Keratinocyte (primary cell): ENCODE results near the gene ANKRD55. TPM values are rescaled to one million over a fixed set of nuclear protein-coding genes. Genes with fewer than 3 reads are reported as not detected.

Source experiments
- DNase-seq: peaks from one replicate; pipeline ENCODE4 v3.0.0-alpha.2; 2011; ENCODE audit warnings: low read depth, missing footprints, low spot score
- FAIRE-seq: peaks from 2 replicates; lab custom pipeline; 2011; peaks lifted over from hg19 to GRCh38; lab: Jason Lieb, UNC
- H2AFZ ChIP-seq: 2 replicates; pipeline ENCODE4 v1.6.0; 2012; ENCODE audit warnings: low read length, control low read depth, inconsistent platforms; ENCODE audit not compliant: control insufficient read depth
- H3K27ac ChIP-seq: 2 replicates; pipeline ENCODE4 v1.5.1; 2011; ENCODE audit warnings: low read length; ENCODE audit not compliant: control insufficient read depth, insufficient read depth
- H3K27me3 ChIP-seq: 3 replicates; pipeline ENCODE4 v1.6.0; 2011; ENCODE audit warnings: low read length; ENCODE audit not compliant: control insufficient read depth, insufficient read depth; ENCODE audit errors: extremely low read depth
- H3K36me3 ChIP-seq, 2 experiments: 2 replicates in 1 of 2; 3 replicates in 1 of 2; pipeline ENCODE4 v1.5.1; 2011; ENCODE audit warnings: low read length in 2 of 2, mild to moderate bottlenecking in 1 of 2; ENCODE audit not compliant: control insufficient read depth in 2 of 2, insufficient read depth in 2 of 2; ENCODE audit errors: extremely low read depth in 1 of 2
- H3K4me1 ChIP-seq: 3 replicates; pipeline ENCODE4 v1.5.1; 2011; ENCODE audit warnings: low read length; ENCODE audit not compliant: control insufficient read depth, insufficient read depth; ENCODE audit errors: extremely low read depth
- H3K4me2 ChIP-seq: 3 replicates; pipeline ENCODE4 v1.6.0; 2011; ENCODE audit warnings: low read depth, low read length; ENCODE audit not compliant: control insufficient read depth, insufficient read depth; ENCODE audit errors: extremely low read depth
- H3K4me3 ChIP-seq, 3 experiments: fragments of 200-600 bp in 1 of 3; sonication (generic) in 1 of 3; 2 replicates in 2 of 3; 3 replicates in 1 of 3; pipeline ENCODE4 v1.5.1; 2011 to 2016; ENCODE audit warnings: low read length in 3 of 3, mild to moderate bottlenecking in 3 of 3, control low read depth in 2 of 3, inconsistent platforms in 1 of 3, low read depth in 1 of 3, mixed read lengths in 1 of 3, mixed run types in 1 of 3, moderate library complexity in 1 of 3; ENCODE audit not compliant: control insufficient read depth in 2 of 3, insufficient read depth in 2 of 3; ENCODE audit errors: extremely low read depth in 1 of 3
- H3K79me2 ChIP-seq: 2 replicates; pipeline ENCODE4 v1.6.0; 2012; ENCODE audit warnings: low read length; ENCODE audit not compliant: control insufficient read depth, insufficient read depth
- H3K9ac ChIP-seq: 3 replicates; pipeline ENCODE4 v1.6.0; 2011; ENCODE audit warnings: low read length; ENCODE audit not compliant: control insufficient read depth, insufficient read depth; ENCODE audit errors: extremely low read depth
- H3K9me1 ChIP-seq: 3 replicates; pipeline ENCODE4 v1.6.0; 2011; ENCODE audit warnings: low read length; ENCODE audit not compliant: control insufficient read depth, insufficient read depth; ENCODE audit errors: extremely low read depth
- H3K9me3 ChIP-seq: 2 replicates; pipeline ENCODE4 v1.5.1; 2012; ENCODE audit warnings: low read depth, low read length; ENCODE audit not compliant: control insufficient read depth
- H4K20me1 ChIP-seq: 3 replicates; pipeline ENCODE4 v1.6.0; 2011; ENCODE audit warnings: low read length; ENCODE audit not compliant: control insufficient read depth, insufficient read depth; ENCODE audit errors: extremely low read depth
- EZH2 ChIP-seq: IDR thresholded peaks from one replicate; pipeline ENCODE4 v1.6.1; 2012; ENCODE audit warnings: inconsistent platforms, mild to moderate bottlenecking, low read length, moderate library complexity
- dilution Hi-C: fragments of 300-500 bp; cut with MboI; formaldehyde crosslinking; loops from one replicate; pipeline ENCODE4 v1.7.0; 2020; ENCODE audit warnings: low sequenced_read_pairs; ENCODE audit not compliant: extremely low pct_ligation_motif_present
- polyA plus RNA-seq, 5 experiments: library from polyadenylated mRNA; depleted of rRNA in 3 of 5; stranded (reverse) in 3 of 5; stranded (forward) in 1 of 5; unstranded in 1 of 5; fragments of >200 nt; gene quantifications; 1 replicate in 1 of 5; 2 replicates in 3 of 5; 3 replicates in 1 of 5; pipeline versions ENCODE4 v1.2.1 to v1.2.3, GENCODE V29; 2011 to 2012; ENCODE audit warnings: missing spikeins in 2 of 5, low read depth in 1 of 5, low replicate concordance in 1 of 5
- TF ChIP-seq, protein P1 (sequence below), 3 experiments: IDR thresholded peaks in 1 of 3; conservative IDR thresholded peaks in 1 of 3; optimal IDR thresholded peaks in 1 of 3; 2 replicates in 2 of 3; 3 replicates in 1 of 3; pipeline versions ENCODE3 to v1.5.1; 2011; ENCODE audit warnings: low read length in 3 of 3, mild to moderate bottlenecking in 3 of 3, moderate library complexity in 2 of 3, control low read depth in 1 of 3, inconsistent platforms in 1 of 3; ENCODE audit not compliant: insufficient read depth in 2 of 3; ENCODE audit errors: extremely low read depth in 1 of 3

Gene ANKRD55
- polyA plus RNA-seq, 1 donor (not counting 4 experiments of a cell fraction or from before 2014, with no cell fraction given), result not detected

DNA sequence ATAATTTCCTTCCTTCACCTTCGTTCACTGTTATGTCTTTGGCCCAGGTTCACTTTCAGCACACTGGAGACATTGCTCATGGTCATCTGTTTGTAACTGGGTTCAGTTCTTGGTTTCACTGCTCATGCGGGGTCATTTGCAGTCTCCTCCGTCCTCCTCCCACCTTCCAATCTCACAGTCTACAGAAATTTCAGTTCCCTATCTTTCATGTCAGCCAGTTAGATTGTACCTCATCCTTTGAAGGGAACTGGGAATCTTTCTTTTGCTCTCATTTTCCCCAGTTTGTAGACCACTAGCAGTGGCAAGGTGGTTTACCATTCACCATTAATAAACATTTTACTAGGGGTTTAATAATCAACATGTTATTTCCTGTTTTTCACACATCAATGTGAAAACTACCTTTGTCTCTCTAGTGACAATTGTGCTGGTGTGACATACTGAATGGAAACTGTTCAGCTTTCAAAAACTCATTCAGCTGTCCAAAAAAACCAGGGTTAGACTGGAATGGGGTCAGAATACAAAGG, 137.5 kb downstream of the ANKRD55 start:
- H2AFZ ChIP-seq, result no peak overlapping the region
- DNase-seq (no peak), FAIRE-seq (no peak)
- H3K4me1 ChIP-seq, result peaks cover 5% of the 10 kb centered on the region
- H3K27ac ChIP-seq, result no peak overlapping the region
- H3K9me3 ChIP-seq, result no peaks in the 10 kb centered on the region
- no peaks in the 10 kb centered on the region for H3K36me3 ChIP-seq
- no peaks in the 10 kb centered on the region for H3K9me1 ChIP-seq
- TF ChIP-seq, protein P1, sequence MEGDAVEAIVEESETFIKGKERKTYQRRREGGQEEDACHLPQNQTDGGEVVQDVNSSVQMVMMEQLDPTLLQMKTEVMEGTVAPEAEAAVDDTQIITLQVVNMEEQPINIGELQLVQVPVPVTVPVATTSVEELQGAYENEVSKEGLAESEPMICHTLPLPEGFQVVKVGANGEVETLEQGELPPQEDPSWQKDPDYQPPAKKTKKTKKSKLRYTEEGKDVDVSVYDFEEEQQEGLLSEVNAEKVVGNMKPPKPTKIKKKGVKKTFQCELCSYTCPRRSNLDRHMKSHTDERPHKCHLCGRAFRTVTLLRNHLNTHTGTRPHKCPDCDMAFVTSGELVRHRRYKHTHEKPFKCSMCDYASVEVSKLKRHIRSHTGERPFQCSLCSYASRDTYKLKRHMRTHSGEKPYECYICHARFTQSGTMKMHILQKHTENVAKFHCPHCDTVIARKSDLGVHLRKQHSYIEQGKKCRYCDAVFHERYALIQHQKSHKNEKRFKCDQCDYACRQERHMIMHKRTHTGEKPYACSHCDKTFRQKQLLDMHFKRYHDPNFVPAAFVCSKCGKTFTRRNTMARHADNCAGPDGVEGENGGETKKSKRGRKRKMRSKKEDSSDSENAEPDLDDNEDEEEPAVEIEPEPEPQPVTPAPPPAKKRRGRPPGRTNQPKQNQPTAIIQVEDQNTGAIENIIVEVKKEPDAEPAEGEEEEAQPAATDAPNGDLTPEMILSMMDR (optimal IDR thresholded peaks at IDR 0.05 in 1 of 3, IDR thresholded peaks at IDR 0.05 in 1 of 3, conservative IDR thresholded peaks at IDR 0.05 in 1 of 3; ENCODE audit: extremely low read depth in 1 of 3, insufficient read depth in 2 of 3, low read length in 3 of 3), result no peak
- TF ChIP-seq EZH2, result no peak
- no peak overlapping the region for H3K9ac ChIP-seq
- no peaks in the 10 kb centered on the region for H3K79me2 ChIP-seq
- no peak overlapping the region for H3K4me2 ChIP-seq
- H4K20me1 ChIP-seq, result no peaks in the 10 kb centered on the region
- dilution Hi-C loops, result no loop called here
- H3K27me3 ChIP-seq, result no peaks in the 10 kb centered on the region
- H3K4me3 ChIP-seq, result no peak overlapping the region

DNA sequence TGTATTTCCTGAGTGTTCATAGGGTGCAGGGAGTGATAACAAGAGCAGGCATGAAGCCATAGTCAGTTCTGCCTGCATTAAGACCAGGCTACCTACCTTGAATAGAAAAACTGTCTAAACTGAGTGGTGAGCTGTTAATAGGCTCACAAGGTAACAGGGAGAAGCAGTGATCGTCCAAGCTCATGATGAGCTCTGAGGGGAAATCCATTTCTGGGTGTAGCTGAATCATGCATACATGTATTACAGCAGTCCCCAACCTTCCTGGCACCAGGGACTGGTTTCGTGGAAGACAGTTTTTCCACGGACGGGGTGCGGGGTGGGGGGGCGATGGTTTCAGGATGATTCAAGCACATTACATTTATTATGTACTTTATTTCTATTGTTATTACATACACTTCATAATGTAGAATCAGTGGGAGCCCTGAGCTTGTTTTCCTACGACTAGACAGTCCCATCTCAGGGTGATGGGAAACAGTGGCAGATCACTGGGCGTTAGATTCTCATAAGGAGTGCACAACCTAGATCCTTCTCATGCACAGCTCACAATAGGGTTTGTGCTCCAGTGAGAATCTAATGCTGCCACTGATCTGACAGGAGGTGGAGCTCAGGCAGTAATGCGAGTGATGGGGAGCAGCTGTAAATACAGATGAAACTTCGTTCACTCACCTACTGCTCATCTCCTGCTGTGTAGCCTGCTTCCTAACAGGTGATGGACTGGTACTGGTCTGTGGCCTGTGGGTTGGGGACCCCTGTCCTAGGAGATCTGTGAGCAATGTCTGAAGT, 138.4 kb downstream of the ANKRD55 start:
- Histone ChIP-seq H3K9me3 (no peaks in the 10 kb centered on the region), H3K4me2 (no peak overlapping the region), H3K27me3 (no peaks in the 10 kb centered on the region), H4K20me1 (no peaks in the 10 kb centered on the region), H3K36me3 (no peaks in the 10 kb centered on the region), H3K9ac (no peak overlapping the region), H3K4me1 (no peaks in the 10 kb centered on the region), H3K79me2 (no peaks in the 10 kb centered on the region), H3K27ac (no peak overlapping the region), H3K9me1 (no peaks in the 10 kb centered on the region), H3K4me3 (no peak overlapping the region), H2AFZ (no peak overlapping the region)
- dilution Hi-C loops, result no loop called here
- FAIRE-seq (no peak), DNase-seq (no peak)
- no peak for TF ChIP-seq EZH2
- TF ChIP-seq, protein P1 (optimal IDR thresholded peaks at IDR 0.05 in 1 of 3, IDR thresholded peaks at IDR 0.05 in 1 of 3, conservative IDR thresholded peaks at IDR 0.05 in 1 of 3; ENCODE audit: extremely low read depth in 1 of 3, insufficient read depth in 2 of 3, low read length in 3 of 3), result no peak
